NCI-H69 (cell line): ENCODE measurements around the gene DGLUCY.
"Not testable (repeated sequence)": the region's sequence is repeated elsewhere in the genome, so short reads cannot be mapped to it uniquely, and the experiment has no call there.

Experiments used
- DNase-seq: peaks from one replicate; lab custom pipeline; 2025; lab: John Stamatoyannopoulos, UW

Gene DGLUCY

GRCh38 chr14:91167380-91167770 lies 53.5 kb downstream of the DGLUCY start:
- no peak for DNase-seq

GRCh38 chr14:91169951-91170350 lies 56.1 kb downstream of the DGLUCY start:
- no peak for DNase-seq

- no peak for DNase-seq
Measured at GRCh38 chr14:91170504-91171121, 56.7 kb downstream of the DGLUCY start.

GRCh38 chr14:91171291-91171690 lies 57.4 kb downstream of the DGLUCY start:
- peak; percentile 37 for DNase-seq

GRCh38 chr14:91173221-91173670 lies 59.4 kb downstream of the DGLUCY start:
- DNase-seq = peak; percentile 81

- DNase-seq = no peak
Measured at GRCh38 chr14:91173904-91174303, 60.0 kb downstream of the DGLUCY start.

GRCh38 chr14:91175291-91176201 lies 61.7 kb downstream of the DGLUCY start:
- peak; percentile 87 for DNase-seq

- peak; percentile 81 for DNase-seq
Measured at GRCh38 chr14:91177073-91178034, 63.5 kb downstream of the DGLUCY start.

GRCh38 chr14:91180611-91181010 lies 66.7 kb downstream of the DGLUCY start:
- no peak for DNase-seq

- DNase-seq = not testable (repeated sequence)
Measured at GRCh38 chr14:91182753-91183152, 68.9 kb downstream of the DGLUCY start.

GRCh38 chr14:91184559-91184958 lies 70.7 kb downstream of the DGLUCY start:
- DNase-seq = no peak

GRCh38 chr14:91185721-91186120 lies 71.8 kb downstream of the DGLUCY start:
- no peak for DNase-seq

GRCh38 chr14:91186515-91187066 lies 72.7 kb downstream of the DGLUCY start:
- DNase-seq = no peak

- no peak for DNase-seq
Measured at GRCh38 chr14:91187271-91187670, 73.4 kb downstream of the DGLUCY start.

GRCh38 chr14:91190853-91191252 lies 77.0 kb downstream of the DGLUCY start:
- DNase-seq = no peak

- DNase-seq = no peak
Measured at GRCh38 chr14:91193069-91193468, 79.2 kb downstream of the DGLUCY start.

GRCh38 chr14:91195881-91196280 lies 82.0 kb downstream of the DGLUCY start:
- DNase-seq = no peak

- DNase-seq = no peak
Measured at GRCh38 chr14:91197631-91198030, 83.8 kb downstream of the DGLUCY start.

GRCh38 chr14:91200802-91201201 lies 86.9 kb downstream of the DGLUCY start:
- not testable (repeated sequence) for DNase-seq

GRCh38 chr14:91202234-91202974 lies 88.5 kb downstream of the DGLUCY start:
- DNase-seq = peak; percentile 69

GRCh38 chr14:91204657-91205056 lies 90.8 kb downstream of the DGLUCY start:
- DNase-seq = no peak
